NCI-H1417 (cell line): ENCODE data around the gene MOB3C.
"Not testable (repeated sequence)": the region's sequence is repeated elsewhere in the genome, so short reads cannot be mapped to it uniquely, and the experiment has no call there.

ENCODE experiments used
- DNase-seq, 3 experiments: peaks; one replicate each; lab custom pipeline; 2025; lab: John Stamatoyannopoulos, UW

MOB3C gene

GRCh38 chr1:46616277-46617107 is at the start of gene MOB3C:
TSS of gene MOB3C (minus strand) at chr1:46616811. CDS start at chr1:46613321, 3,490 bp downstream.
- DNase-seq: peak; percentile 14 to 41 (median 33)

DNA sequence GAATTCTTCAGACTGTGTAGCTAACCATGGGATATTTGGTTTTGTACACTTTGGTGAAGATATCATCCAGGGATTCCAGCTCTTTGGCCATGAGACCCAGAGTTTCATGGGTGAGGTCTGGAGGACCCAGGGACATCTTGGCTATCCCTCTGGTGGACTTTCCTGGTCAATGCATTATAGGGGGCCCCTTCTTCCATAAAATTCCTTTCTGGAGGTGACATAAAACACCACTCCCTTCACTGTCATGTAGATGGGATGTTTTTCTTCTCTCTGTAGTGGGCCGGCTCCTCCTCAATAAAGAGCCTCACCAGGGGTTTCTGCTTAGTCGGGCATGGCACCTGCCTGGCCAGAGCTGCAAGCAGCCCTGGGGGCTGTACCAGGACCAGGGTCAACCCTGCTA is 49.4 kb upstream of the MOB3C start:
- no peak for DNase-seq

GRCh38 chr1:46662919-46663318 is 46.3 kb upstream of the MOB3C start:
- not testable (repeated sequence) for DNase-seq

DNA sequence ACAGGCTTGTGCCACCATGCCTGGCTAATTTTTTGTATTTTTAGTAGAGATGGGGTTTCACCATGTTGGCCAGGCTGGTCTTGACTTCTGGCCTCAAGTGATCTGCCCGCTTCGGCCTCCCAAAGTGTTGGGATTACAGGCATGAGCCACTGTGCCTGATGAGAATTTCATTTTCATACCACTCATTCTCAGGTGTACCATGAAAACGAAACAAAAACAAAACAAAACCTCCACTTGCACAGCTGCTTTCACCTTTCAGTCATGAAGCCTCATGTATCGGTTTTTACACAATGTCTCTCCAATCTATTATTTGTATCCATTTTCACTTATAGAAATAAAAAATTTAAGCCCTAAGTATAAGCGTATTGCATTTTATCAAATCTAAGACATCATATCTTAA is 43.5 kb upstream of the MOB3C start:
- not testable (repeated sequence) for DNase-seq

DNA sequence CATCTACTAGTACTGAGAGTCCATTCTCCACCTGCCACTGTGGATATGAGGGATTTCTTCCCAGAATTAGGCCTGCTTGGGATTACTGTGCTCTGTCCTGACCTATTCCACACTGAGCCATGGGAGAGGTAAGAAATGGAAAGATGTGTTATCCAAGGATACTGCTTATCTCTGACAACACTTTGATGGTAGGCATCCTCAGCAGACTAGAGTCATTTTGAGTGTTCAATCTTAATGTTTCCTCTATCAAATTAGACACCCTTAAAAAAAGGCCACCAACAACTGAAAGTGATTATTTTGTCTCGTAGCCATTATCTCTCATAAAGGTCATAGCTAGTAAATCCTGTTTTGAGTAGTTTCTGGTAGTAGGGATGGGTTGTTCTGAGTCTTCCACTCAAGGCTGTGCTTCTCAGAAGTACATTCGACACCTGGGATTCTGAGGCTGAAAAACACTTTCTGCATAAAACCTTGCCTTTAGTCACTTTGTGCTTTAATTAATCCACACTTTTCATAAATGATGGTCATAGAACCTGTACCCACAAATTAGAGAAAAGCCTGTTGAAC is 42.8 kb upstream of the MOB3C start:
- DNase-seq: no peak

- DNase-seq: no peak
These were observed 41.2 kb upstream of the MOB3C start for GRCh38 chr1:46657775-46658174.

GRCh38 chr1:46656643-46657042 is 40.0 kb upstream of the MOB3C start:
- DNase-seq: no peak

DNA sequence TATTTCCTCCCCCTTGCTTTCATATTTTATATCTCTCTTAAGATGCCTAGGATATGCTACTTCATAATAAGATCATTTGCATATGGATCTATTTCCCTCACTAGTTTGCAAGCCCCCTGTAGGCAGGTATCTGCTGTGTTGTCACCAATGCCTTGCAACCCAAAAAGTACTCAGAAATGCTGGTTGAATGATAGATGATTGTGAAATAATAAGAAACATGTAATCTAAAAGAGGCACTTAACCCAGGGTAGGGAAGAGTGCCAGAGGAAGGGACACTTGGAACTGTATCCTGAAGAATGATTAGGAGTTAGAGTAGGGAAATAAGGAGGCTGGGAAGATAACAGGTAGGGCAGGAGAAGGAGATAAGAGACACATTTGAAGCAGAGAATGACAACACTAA is 39.2 kb upstream of the MOB3C start:
- no peak for DNase-seq

DNA sequence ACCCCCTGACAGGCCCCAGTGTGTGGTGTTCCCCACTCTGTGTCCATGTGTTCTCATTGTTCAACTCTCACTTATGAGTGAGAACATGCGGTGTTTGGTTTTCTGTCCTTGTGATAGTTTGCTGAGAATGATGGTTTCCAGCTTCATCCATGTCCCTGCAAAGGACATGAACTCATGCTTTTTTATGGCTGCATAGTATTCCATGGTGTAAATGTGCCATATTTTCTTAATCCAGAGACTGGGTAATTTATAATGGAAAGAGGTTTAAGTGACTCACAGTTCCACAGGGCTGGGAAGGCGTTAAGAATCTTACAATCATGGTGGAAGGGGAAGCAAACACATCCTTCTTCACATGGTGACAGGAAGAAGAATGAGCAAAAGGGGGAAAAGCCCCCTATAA is 38.1 kb upstream of the MOB3C start:
- not testable (repeated sequence) for DNase-seq

GRCh38 chr1:46654012-46654411 is 37.4 kb upstream of the MOB3C start:
- no peak for DNase-seq

DNA sequence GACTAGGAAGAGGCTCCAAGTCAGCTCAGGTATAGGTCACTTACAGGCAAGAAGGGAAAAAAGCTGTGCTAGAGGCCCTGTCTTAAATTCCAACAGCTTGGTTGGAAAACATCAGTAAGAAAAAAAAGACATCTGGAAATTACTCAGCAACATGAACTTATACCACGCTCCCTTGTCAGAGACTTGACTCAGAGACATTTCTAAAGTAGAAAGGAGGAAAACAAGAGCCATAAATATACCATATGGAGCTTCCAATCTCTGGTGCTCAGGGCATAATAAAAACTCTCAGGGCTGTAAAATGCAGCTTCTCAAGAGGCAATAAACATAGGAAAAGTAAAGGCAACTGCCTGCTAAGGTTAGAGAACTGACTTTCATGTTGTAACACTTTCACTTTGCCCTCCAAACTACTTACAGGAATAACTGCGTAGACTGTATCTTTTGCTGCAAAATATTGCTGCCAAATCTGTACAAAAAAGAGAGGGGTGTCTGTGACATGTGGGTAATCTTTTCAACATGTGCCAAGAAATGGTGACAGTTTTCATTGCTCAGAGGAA is 36.9 kb upstream of the MOB3C start:
- DNase-seq: no peak

- no peak for DNase-seq
These were observed 35.9 kb upstream of the MOB3C start for GRCh38 chr1:46652321-46653100.

DNA sequence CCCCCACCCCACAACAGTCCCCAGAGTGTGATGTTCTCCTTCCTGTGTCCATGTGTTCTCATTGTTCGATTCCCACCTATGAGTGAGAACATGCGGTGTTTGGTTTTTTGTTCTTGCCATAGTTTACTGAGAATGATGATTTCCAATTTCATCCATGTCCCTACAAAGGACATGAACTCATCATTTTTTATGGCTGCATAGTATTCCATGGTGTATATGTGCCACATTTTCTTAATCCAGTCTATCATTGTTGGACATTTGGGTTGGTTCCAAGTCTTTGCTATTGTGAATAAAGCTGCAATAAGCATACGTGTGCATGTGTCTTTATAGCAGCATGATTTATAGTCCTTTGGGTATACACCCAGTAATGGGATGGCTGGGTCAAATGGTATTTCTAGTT is 34.5 kb upstream of the MOB3C start:
- not testable (repeated sequence) for DNase-seq

GRCh38 chr1:46650491-46650890 is 33.9 kb upstream of the MOB3C start:
- DNase-seq: no peak

GRCh38 chr1:46649764-46650163 is 33.2 kb upstream of the MOB3C start:
- DNase-seq: no peak

GRCh38 chr1:46647611-46648010 is 31.0 kb upstream of the MOB3C start:
- no peak for DNase-seq

DNA sequence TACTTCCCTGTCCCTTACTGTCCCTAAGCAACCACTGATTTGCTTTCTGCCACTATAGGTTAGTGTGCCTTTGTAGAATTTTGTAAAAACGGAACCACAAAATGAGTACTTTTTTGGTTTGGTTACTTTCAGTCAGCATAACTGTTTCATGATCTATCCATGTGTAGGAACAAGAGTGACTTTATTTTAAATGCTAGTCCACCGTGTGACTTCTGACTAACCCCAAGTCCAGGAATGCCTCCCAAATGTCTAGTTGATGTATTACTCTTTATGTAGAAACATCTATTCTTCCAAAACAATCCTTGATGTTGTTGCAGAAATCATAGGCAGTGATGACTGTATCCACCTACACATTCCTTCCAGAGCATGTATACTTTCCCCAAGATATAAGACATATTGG is 30.2 kb upstream of the MOB3C start:
- no peak for DNase-seq

DNA sequence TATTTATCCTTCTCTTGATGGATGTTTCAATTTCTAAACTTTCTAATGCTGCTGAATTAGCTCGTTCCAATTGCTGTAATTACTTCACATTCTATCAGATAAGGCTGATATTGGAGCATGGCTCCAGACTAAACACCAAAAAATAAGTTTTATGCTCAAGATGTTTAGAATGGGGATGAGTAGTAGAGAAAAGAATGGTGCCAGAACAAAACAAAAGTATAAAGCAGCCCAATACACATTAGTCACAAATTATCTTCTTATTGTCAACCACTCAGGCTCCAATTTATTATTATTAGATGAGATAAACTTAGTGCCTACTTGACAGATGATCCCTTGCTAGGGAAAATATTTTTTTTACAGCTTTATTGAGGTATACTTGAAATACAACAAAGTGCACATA is 29.7 kb upstream of the MOB3C start:
- no peak for DNase-seq

- no peak for DNase-seq
These were observed 29.2 kb upstream of the MOB3C start for GRCh38 chr1:46645815-46646214.

DNA sequence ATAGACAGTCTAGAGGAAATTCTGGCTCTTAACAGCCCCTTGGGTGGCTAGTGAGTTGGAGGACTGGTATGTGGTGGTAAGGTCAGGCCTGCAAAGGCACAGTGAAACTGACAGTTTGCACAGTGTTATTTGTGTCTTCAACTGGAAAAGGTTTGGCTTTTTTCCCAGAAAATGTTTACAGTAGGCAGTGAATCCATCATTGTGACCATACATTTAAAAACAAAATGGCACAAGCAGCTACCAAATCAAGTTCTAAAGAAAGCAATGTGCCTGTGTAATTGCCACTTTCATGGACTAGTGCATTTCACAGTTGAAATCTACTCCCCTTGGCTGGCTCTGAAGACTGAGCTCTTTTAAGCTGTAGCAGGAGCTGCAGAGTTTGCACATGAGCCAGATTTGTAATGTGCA is 26.8 kb upstream of the MOB3C start:
- peak; percentile 52 to 86 (median 62) for DNase-seq

DNA sequence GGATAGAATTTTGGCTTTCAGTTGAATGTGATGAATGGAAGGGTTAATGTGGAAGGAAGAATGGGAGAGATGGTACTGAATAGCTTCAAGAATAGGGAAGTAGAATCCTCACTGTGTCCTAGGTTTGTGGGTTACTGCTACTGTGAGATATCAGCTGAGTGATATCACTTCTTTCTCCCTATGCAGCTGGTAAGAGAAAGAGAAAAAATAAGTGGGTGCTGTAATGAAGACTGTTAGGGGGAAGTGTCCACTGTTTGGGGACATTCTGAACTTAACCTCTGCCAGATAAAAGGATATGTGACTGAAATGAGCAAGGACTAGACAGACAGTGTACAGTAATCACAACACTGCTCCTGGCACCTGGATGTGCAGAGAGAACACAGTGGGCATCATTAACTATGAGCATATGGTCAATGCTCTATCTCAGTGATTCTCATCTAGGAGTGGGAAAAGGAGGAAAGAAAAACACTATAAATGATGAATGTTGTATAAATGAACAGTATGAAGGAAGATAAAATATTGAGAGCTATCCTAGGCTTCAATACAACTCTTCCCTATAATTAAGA is 25.6 kb upstream of the MOB3C start:
- DNase-seq: no peak

DNA sequence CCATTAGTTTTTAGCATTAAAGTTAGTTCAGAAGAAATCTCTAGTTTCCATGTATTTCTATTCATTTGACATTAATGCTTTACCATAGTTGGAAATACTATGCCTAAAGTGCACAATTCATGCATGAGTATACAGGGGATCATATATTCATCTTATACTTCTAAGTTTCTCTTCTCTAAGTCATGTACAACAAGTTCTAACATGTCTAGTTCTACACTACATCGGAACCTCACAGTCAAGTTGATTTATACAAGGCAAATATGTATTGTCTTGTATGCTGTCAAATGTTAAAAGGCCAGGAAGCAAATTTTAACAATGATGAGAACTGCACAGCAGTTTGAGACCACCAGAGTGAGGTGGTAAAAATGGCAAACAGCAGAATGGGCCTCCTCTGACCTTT is 22.9 kb upstream of the MOB3C start:
- no peak for DNase-seq
